ENCODE data around the gene VPS4B.

- no peak for TF ChIP-seq EHMT2 (IDR thresholded peaks at IDR 0.05; ENCODE audit: low read depth)
- no peak for TF ChIP-seq RAD21 (conservative IDR thresholded peaks at IDR 0.05 in 1 of 2, IDR thresholded peaks at IDR 0.05 in 1 of 2)
- no peak for TF ChIP-seq POLR2A (IDR thresholded peaks at IDR 0.05; ENCODE audit: low read length)
- TF ChIP-seq, protein P1, sequence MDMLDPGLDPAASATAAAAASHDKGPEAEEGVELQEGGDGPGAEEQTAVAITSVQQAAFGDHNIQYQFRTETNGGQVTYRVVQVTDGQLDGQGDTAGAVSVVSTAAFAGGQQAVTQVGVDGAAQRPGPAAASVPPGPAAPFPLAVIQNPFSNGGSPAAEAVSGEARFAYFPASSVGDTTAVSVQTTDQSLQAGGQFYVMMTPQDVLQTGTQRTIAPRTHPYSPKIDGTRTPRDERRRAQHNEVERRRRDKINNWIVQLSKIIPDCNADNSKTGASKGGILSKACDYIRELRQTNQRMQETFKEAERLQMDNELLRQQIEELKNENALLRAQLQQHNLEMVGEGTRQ (IDR thresholded peaks at IDR 0.05) = no peak
- no peak for TF ChIP-seq HOXA7 (CRISPR knock-in tag; IDR thresholded peaks at IDR 0.05)
- TF ChIP-seq JUN (IDR thresholded peaks at IDR 0.05) = no peak
- TF ChIP-seq ESRRA (IDR thresholded peaks at IDR 0.05; ENCODE audit: borderline replicate concordance, low read length) = no peak
- no peak for TF ChIP-seq MAFK (IDR thresholded peaks at IDR 0.05; ENCODE audit: partially characterized antibody)
- no peak for TF ChIP-seq CEBPB (IDR thresholded peaks at IDR 0.05)
- TF ChIP-seq KDM1A (IDR thresholded peaks at IDR 0.05; ENCODE audit: low read depth) = no peak
- TF ChIP-seq MAZ (IDR thresholded peaks at IDR 0.05; ENCODE audit: borderline replicate concordance, low read depth, low read length) = no peak
These were observed 34.4 kb downstream of the VPS4B start for GRCh38 chr18:63387861-63388260.
